Natural killer cell (primary cell): ENCODE measurements around the gene IP6K2. TPM values are rescaled to one million over a fixed set of nuclear protein-coding genes. Genes with fewer than 3 reads are reported as not detected.
A peak's percentile ranks its signal among the peaks of the same experiment; 100 is the strongest.

ENCODE experiments used
- ATAC-seq, 3 donors: fragments of 150-1000 bp in 2 of 3; fragments of 200-7000 bp in 1 of 3; cut with Tn5 transposase; 1 replicate in 1 of 3; 2 replicates in 2 of 3; pipeline ENCODE4 v1.10.0; 2021; ENCODE audit warnings: mild to moderate bottlenecking in 2 of 3, moderate library complexity in 2 of 3
- DNase-seq, 2 donors: peaks; one replicate each; pipeline versions ENCODE4 v3.0.0 to v3.0.0-alpha.2; 2013 to 2021; ENCODE audit warnings: mixed read lengths in 1 of 2
- H3K27ac ChIP-seq: one replicate; pipeline ENCODE4 v1.5.1; 2013; ENCODE audit warnings: mild to moderate bottlenecking, low read length
- H3K27me3 ChIP-seq: one replicate; pipeline ENCODE4 v1.6.1; 2013; ENCODE audit warnings: low read length; ENCODE audit not compliant: control insufficient read depth, insufficient read depth
- H3K36me3 ChIP-seq: one replicate; pipeline ENCODE4 v1.6.1; 2013; ENCODE audit warnings: low read length; ENCODE audit not compliant: control insufficient read depth, insufficient read depth
- H3K4me1 ChIP-seq: one replicate; pipeline ENCODE4 v1.6.1; 2013; ENCODE audit warnings: low read length; ENCODE audit not compliant: control insufficient read depth, insufficient read depth
- H3K4me3 ChIP-seq: one replicate; pipeline ENCODE4 v1.5.1; 2013; ENCODE audit warnings: low read length
- H3K9me3 ChIP-seq: one replicate; pipeline ENCODE4 v1.6.1; 2013; ENCODE audit warnings: low read length; ENCODE audit not compliant: control insufficient read depth, insufficient read depth
- H3K27ac Mint-ChIP-seq, 2 donors: one replicate each; pipeline ENCODE4 v1.8.0; 2022; ENCODE audit warnings: mild to moderate bottlenecking in 2 of 2, mixed read lengths in 2 of 2, moderate library complexity in 1 of 2
- H3K27me3 Mint-ChIP-seq, 2 donors: one replicate each; pipeline ENCODE4 v1.8.0; 2022; ENCODE audit warnings: low read depth in 2 of 2, mixed read lengths in 2 of 2
- H3K36me3 Mint-ChIP-seq: one replicate; pipeline ENCODE4 v1.8.0; 2022; ENCODE audit warnings: mixed read lengths
- H3K4me1 Mint-ChIP-seq, 2 donors: one replicate each; pipeline ENCODE4 v1.8.0; 2022; ENCODE audit warnings: mixed read lengths in 2 of 2
- H3K4me3 Mint-ChIP-seq: one replicate; pipeline ENCODE4 v1.8.0; 2022; ENCODE audit warnings: mild to moderate bottlenecking, moderate library complexity, mixed read lengths
- H3K9me3 Mint-ChIP-seq, 2 donors: one replicate each; pipeline ENCODE4 v1.8.0; 2022; ENCODE audit warnings: mixed read lengths in 2 of 2
- CTCF ChIP-seq: fragments of 200-600 bp; IDR thresholded peaks from one replicate; pipeline ENCODE4 v1.8.0; 2022; ENCODE audit warnings: antibody characterized with exemption
- WGBS: methylation state at CpG from one replicate; pipeline ENCODE4 v1.1.7; 2013; ENCODE audit warnings: missing lambda C conversion rate; ENCODE audit not compliant: insufficient coverage; 5-methylcytosine and 5-hydroxymethylcytosine counted together
- intact Hi-C: fragments of 100-400 bp; cut with micrococcal nuclease; formaldehyde crosslinking; loops from one replicate; pipeline ENCODE4 v1.14.2; 2022
- total RNA-seq, 4 donors: library from RNA; stranded (reverse); fragments of 120-200 nt in 1 of 4; gene quantifications; one replicate each; pipeline versions ENCODE4 v1.2.3 to v1.2.4, GENCODE V29; 2013 to 2022

The IP6K2 gene
- total RNA-seq, 3 donors from 2014 or later (not counting 1 experiment from before 2014, with no cell fraction given), result 140 to 151 (median 148) TPM

DNA sequence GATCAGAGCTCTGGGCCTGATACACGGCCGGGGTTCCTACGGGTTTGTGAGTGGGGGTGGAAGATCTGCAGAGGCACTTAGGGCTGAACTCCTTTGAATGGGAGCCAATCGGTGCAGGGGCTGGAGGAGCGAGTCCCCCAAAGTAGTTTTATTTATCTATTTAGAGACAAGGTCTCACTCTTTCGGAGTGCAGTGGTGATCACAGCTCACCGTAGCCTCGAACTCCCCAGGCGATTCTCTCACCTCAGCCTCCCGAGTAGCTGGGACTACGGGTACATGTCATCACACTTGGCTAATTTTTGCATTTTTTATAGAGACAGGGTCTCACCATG is 52.7 kb downstream of the IP6K2 start:
- Histone ChIP-seq H3K27ac (no peak overlapping the region), H3K4me3 (no peak overlapping the region), H3K27me3 (peaks cover 16% of the 10 kb centered on the region), H3K9me3 (peaks cover 3% of the 10 kb centered on the region), H3K4me1 (peaks cover 34% of the 10 kb centered on the region), H3K36me3 (no peaks in the 10 kb centered on the region)
- no peaks in the 10 kb centered on the region for H3K36me3 Mint-ChIP-seq
- H3K27me3 Mint-ChIP-seq, result peaks cover 7 to 11% of the 10 kb centered on the region in 2 donors
- intact Hi-C loops, result loop anchor here (2.0 kb wide), 1 partner anchor 53 kb away; the partner anchor contains the start of gene IP6K2
- ATAC-seq, result no peak
- H3K9me3 Mint-ChIP-seq, result no peaks in the 10 kb centered on the region
- peaks cover 10 to 17% of the 10 kb centered on the region in 2 donors for H3K4me1 Mint-ChIP-seq
- peak; percentile 54 for TF ChIP-seq CTCF
- H3K27ac Mint-ChIP-seq, result peak overlapping the region in 1 of 2 donors; percentile 93
- 70% methylated on average over 11 of the region's 11 CpGs for WGBS
- peak overlapping the region; percentile 86 for H3K4me3 Mint-ChIP-seq
- no peak for DNase-seq

DNA sequence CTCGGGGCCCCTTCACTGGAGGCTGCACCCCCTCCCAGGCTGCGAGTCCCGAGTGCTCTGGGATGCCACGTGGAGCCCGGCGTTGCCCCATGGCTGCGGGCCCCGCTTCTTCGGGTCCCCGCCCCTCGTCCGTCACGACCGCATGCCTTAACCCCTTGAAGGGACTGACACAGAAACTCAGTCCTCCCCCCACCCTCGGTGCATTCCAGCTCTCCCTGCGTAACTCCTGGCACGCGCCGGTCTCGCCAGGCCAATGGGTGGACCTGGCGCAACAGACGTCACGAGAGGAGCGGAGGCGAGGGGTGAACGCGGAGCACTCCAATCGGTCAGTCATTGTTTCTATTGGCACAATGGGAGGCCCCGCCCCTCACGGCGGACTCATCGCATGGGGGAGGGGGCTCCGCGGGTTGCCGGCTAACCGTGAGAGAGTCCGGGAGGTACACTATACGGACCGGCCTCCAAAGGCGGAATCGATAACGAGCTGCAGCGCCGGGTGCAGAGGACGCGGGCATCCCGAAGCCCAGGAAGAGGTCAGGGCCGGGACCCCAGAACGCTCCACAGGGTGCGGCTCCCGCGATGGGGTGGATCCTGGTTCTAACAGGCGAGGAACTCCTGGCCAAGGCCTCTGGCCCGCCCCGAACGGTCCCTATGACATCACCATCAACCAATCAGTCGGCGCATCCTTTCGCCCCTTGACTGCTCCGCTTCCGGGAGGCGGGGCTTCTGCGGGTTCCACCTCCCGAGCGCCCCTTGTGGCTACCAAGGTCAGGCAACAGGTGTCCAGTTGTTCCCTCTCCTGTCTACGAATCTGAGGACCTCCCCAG is 53.3 kb downstream of the IP6K2 start:
- H3K9me3 Mint-ChIP-seq, result no peaks in the 10 kb centered on the region
- ATAC-seq (peak; percentile 82 to 90 (median 86)), DNase-seq (peak; percentile 89 to 92)
- peaks cover 10 to 17% of the 10 kb centered on the region in 2 donors for H3K4me1 Mint-ChIP-seq
- H3K4me1 ChIP-seq, result peaks cover 34% of the 10 kb centered on the region
- H3K27me3 Mint-ChIP-seq, result peaks cover 7 to 14% of the 10 kb centered on the region in 2 donors
- peak; percentile 81 for TF ChIP-seq CTCF
- H3K27ac ChIP-seq, result no peak overlapping the region
- intact Hi-C loops, result loop anchor here (2.0 kb wide), 1 partner anchor 53 kb away; the partner anchor contains the start of gene IP6K2
- 3% methylated on average over 66 of the region's 66 CpGs for WGBS
- H3K4me3 Mint-ChIP-seq, result peak overlapping the region; percentile 86
- H3K36me3 ChIP-seq, result no peaks in the 10 kb centered on the region
- no peaks in the 10 kb centered on the region for H3K36me3 Mint-ChIP-seq
- H3K27me3 ChIP-seq, result peaks cover 16% of the 10 kb centered on the region
- peaks cover 3% of the 10 kb centered on the region for H3K9me3 ChIP-seq
- H3K4me3 ChIP-seq, result peak overlapping the region; percentile 51
- peak overlapping the region; percentile 80 to 93 for H3K27ac Mint-ChIP-seq

DNA sequence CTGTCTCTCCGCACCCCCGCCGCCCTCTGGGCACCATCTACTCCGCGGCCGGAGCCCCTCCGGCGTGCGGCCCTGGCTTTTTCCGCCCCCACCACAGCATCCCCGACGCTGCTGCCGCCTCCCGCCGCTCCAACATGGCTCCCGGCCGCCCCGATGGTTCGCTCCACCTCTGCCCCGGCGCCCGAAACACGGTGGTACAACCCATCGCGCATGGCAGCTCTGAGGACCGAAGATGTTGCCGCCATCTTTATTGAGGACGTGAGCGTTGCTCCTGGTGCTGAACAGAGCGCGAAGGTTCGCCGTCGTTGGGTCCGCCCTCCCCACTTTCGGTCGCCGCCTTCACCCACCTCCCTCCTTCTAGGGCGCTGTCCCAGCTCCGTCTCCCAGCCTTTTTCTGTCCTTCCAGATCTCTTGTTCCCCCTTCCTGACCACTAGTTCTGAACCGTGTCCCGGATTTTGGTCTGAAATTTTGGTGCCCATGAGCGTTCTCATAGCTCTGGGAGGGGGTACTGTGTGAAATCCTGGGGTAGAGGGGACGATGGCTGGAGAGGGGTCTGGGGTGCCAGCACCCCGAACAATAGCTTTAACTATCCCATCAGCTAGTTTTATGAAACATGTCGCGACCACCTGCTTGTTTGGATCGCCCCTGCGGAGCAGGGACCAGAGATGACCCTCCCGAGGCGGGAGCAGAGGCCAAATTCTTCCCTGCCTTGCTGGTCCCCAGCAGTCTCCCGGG is 54.1 kb downstream of the IP6K2 start, which contains the start of gene CELSR3:
Gene CELSR3, minus strand, starts transcription at position 134 of the 736 bp plus-strand sequence. CDS start 252 bp downstream, outside the sequence.
- 3% methylated on average over 50 of the region's 52 CpGs for WGBS
- H3K4me1 ChIP-seq, result peaks cover 34% of the 10 kb centered on the region
- H3K36me3 ChIP-seq, result no peaks in the 10 kb centered on the region
- no peaks in the 10 kb centered on the region for H3K9me3 Mint-ChIP-seq
- H3K27me3 Mint-ChIP-seq, result peaks cover 7 to 15% of the 10 kb centered on the region in 2 donors
- peak; percentile 39 to 61 (median 55) for ATAC-seq
- no peak within 1 kb of the TSS for H3K27ac ChIP-seq
- H3K36me3 Mint-ChIP-seq, result no peaks in the 10 kb centered on the region
- peaks cover 16% of the 10 kb centered on the region for H3K27me3 ChIP-seq
- no peak for TF ChIP-seq CTCF
- peak within 1 kb of the TSS; percentile 51 for H3K4me3 ChIP-seq
- peaks cover 3% of the 10 kb centered on the region for H3K9me3 ChIP-seq
- H3K27ac Mint-ChIP-seq, result peak within 1 kb of the TSS; percentile 80 to 93
- intact Hi-C loops, result no loop called here
- H3K4me3 Mint-ChIP-seq, result peak within 1 kb of the TSS; percentile 86
- H3K4me1 Mint-ChIP-seq, result peaks cover 10 to 17% of the 10 kb centered on the region in 2 donors
- peak; percentile 63 to 82 for DNase-seq
